Endothelial cell (in vitro differentiated cells): Measurements from ENCODE around the gene SAT1. TPM values are rescaled to one million over a fixed set of nuclear protein-coding genes. Genes with fewer than 3 reads are reported as not detected.

Experiments used
- DNase-seq: peaks from one replicate; pipeline ENCODE4 v3.0.0; 2021; ENCODE audit warnings: low spot score
- H3K27ac Mint-ChIP-seq: one replicate; pipeline ENCODE4 v1.8.0; 2021; ENCODE audit warnings: mixed read lengths, inconsistent platforms; ENCODE audit not compliant: unreplicated experiment
- H3K27me3 Mint-ChIP-seq: one replicate; pipeline ENCODE4 v1.8.0; 2021; ENCODE audit warnings: mild to moderate bottlenecking, moderate library complexity, mixed read lengths, inconsistent platforms; ENCODE audit not compliant: unreplicated experiment
- H3K36me3 Mint-ChIP-seq: one replicate; pipeline ENCODE4 v1.8.0; 2021; ENCODE audit warnings: mild to moderate bottlenecking, low read depth, mixed read lengths, inconsistent platforms; ENCODE audit not compliant: unreplicated experiment
- H3K4me1 Mint-ChIP-seq: one replicate; pipeline ENCODE4 v1.8.0; 2021; ENCODE audit warnings: mild to moderate bottlenecking, mixed read lengths, inconsistent platforms; ENCODE audit not compliant: unreplicated experiment
- H3K4me3 Mint-ChIP-seq: one replicate; pipeline ENCODE4 v1.8.0; 2021; ENCODE audit warnings: mild to moderate bottlenecking, mixed read lengths, inconsistent platforms; ENCODE audit not compliant: unreplicated experiment
- H3K9me3 Mint-ChIP-seq: one replicate; pipeline ENCODE4 v1.8.0; 2021; ENCODE audit warnings: mixed read lengths, inconsistent platforms; ENCODE audit not compliant: unreplicated experiment
- CTCF ChIP-seq: fragments of 200-600 bp; sonication (generic); IDR thresholded peaks from one replicate; pipeline ENCODE4 v1.5.0; 2021; ENCODE audit warnings: antibody characterized with exemption; ENCODE audit not compliant: unreplicated experiment
- total RNA-seq: library from RNA; stranded (reverse); fragmentation: NEBNext Ultra II Directional; extraction: Animal tissue kit (Norgen Biotek cat#: 25700); gene quantifications from one replicate; pipeline ENCODE4 v1.2.1, GENCODE V29; 2021; ENCODE audit not compliant: unreplicated experiment

Gene SAT1
- total RNA-seq, 1 donor from 2014 or later = 479 TPM

GRCh38 chrX:23805389-23805788, 22.4 kb downstream of the SAT1 start:
- no peak for TF ChIP-seq CTCF
- H3K4me1 Mint-ChIP-seq = peaks cover 12% of the 10 kb centered on the region
- H3K9me3 Mint-ChIP-seq = no peaks in the 10 kb centered on the region
- H3K4me3 Mint-ChIP-seq = no peak overlapping the region
- no peak overlapping the region for H3K27ac Mint-ChIP-seq
- no peak for DNase-seq
- no peaks in the 10 kb centered on the region for H3K36me3 Mint-ChIP-seq
- no peaks in the 10 kb centered on the region for H3K27me3 Mint-ChIP-seq

GRCh38 chrX:23810279-23810678, 27.3 kb downstream of the SAT1 start:
- TF ChIP-seq CTCF = no peak
- DNase-seq = no peak
- Mint-ChIP-seq H3K9me3 (no peaks in the 10 kb centered on the region), H3K36me3 (no peaks in the 10 kb centered on the region), H3K27me3 (no peaks in the 10 kb centered on the region), H3K4me1 (no peaks in the 10 kb centered on the region), H3K4me3 (no peak overlapping the region), H3K27ac (no peak overlapping the region)

GRCh38 chrX:23811108-23811651, 28.2 kb downstream of the SAT1 start:
- H3K36me3 Mint-ChIP-seq = no peaks in the 10 kb centered on the region
- H3K9me3 Mint-ChIP-seq = no peaks in the 10 kb centered on the region
- no peak overlapping the region for H3K27ac Mint-ChIP-seq
- no peak for TF ChIP-seq CTCF
- DNase-seq = no peak
- no peaks in the 10 kb centered on the region for H3K4me1 Mint-ChIP-seq
- H3K27me3 Mint-ChIP-seq = no peaks in the 10 kb centered on the region
- no peak overlapping the region for H3K4me3 Mint-ChIP-seq

GRCh38 chrX:23811656-23812055, 28.7 kb downstream of the SAT1 start:
- Mint-ChIP-seq H3K36me3 (no peaks in the 10 kb centered on the region), H3K27ac (no peak overlapping the region), H3K4me1 (no peaks in the 10 kb centered on the region), H3K27me3 (no peaks in the 10 kb centered on the region), H3K4me3 (no peak overlapping the region), H3K9me3 (no peaks in the 10 kb centered on the region)
- no peak for DNase-seq
- TF ChIP-seq CTCF = no peak

GRCh38 chrX:23813808-23814207, 30.8 kb downstream of the SAT1 start:
- DNase-seq = no peak
- Mint-ChIP-seq H3K27me3 (no peaks in the 10 kb centered on the region), H3K36me3 (no peaks in the 10 kb centered on the region), H3K9me3 (no peaks in the 10 kb centered on the region), H3K4me1 (no peaks in the 10 kb centered on the region), H3K27ac (no peak overlapping the region), H3K4me3 (no peak overlapping the region)
- TF ChIP-seq CTCF = no peak
